HG02642 (cell line): Measurements from ENCODE around the gene DOCK4.

Source experiments
- ATAC-seq: cut with Tn5 transposase; IDR thresholded peaks from one replicate; pipeline ENCODE4 v1.9.1; 2021; ENCODE audit warnings: mild to moderate bottlenecking; ENCODE audit not compliant: unreplicated experiment, poor library complexity

DOCK4 gene

GRCh38 chr7:112088484-112089016 lies 117.6 kb downstream of the DOCK4 start:
- no peak for ATAC-seq

DNA sequence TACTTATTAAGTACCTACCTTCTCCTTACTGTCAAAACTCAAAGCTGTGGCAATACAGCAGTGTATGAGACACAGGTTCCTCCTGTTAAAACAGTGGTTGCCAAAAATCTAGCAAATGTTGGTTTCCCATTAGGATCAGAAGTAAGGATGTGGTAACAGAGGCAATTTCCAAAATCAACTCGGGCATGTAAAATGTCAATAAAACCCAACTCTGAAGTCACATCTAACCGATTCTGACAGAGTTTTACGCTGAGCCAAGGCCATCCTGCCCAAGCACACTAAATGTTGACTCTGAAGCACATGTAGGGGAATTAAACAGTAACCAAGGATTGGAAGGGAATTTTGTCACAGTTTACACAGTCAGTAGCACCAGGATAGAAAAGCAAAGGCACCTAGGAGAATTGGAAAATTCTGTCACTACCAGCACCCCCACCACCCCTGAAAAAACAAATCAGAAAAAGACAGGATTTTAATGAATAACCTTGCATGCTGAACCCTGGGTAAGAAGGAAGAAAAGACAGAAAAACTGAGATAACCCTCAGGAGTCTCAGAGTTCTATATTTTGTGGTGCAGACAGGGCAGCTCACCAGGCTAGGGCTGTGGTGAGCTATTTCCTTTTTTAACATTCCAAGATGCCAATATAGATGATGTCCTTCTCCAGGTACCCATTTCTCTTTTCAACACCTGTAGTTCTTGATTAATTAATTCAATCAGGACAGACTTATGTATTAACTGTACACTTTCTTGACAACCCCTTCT lies 119.5 kb downstream of the DOCK4 start:
- ATAC-seq = no peak

DNA sequence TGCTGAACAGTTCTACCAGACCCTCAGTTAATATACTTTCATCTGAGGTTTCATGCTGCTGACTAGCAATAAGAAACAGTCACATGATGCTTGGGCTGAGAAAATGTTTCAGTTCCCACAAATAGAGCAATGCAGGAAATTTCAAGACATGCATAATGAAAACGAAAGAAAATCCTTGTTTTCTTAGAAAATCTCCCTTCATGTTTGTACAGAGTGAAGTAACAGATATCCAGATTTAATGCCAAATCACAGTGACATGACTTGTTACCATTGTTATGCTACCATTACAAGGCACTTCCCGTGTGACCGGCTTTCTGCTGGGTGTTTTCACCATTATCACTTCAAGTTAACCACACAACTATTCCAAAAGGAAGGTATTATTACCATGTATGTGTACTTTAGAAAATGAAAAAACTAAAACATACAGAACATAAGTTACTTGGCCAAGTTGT lies 121.7 kb downstream of the DOCK4 start:
- ATAC-seq = peak; percentile 59

- no peak for ATAC-seq
These were observed 122.3 kb downstream of the DOCK4 start for GRCh38 chr7:112083776-112084355.

DNA sequence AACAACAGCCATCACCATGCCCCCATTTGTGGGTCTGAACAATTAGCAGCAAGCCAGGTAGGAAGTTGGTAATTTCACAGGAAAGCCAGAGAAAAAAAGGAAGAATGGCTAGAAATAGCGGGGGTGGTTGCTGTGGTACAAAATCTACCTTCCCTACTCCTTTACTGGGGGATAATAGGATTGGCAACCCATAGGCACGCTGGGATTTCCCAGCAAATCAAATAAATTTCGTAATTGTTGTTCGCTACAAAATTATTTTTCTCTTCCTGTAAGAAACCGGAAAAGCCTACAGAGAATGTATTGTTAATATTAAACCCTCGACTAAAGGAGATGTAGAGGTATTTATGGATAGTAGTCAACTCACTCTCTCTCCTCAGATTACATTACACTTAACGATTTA lies 123.9 kb downstream of the DOCK4 start:
- ATAC-seq = no peak

DNA sequence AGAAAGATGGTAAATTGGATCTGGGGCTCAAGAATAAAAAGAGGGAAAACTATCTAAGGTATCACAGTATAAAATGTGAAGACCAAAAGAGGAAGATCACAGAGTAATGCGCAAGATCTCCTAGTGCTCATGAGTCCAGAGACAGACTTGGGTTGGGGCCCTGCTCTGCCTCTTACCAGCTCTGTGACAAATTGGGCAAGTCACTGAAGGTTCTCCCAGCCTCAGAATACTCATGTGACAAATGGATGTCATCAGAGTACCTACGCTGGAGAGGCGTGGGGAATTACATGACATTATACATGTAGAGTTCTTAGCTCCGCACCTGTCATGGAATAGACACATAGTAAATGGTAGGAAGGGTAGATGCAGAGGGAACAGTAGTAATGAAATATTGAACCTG lies 124.4 kb downstream of the DOCK4 start:
- ATAC-seq = no peak

- ATAC-seq = peak; percentile 42
These were observed 125.2 kb downstream of the DOCK4 start for GRCh38 chr7:112080978-112081377.

GRCh38 chr7:112080441-112080840 lies 125.8 kb downstream of the DOCK4 start:
- ATAC-seq = peak; percentile 88

GRCh38 chr7:112079673-112080072 lies 126.5 kb downstream of the DOCK4 start:
- ATAC-seq = no peak

DNA sequence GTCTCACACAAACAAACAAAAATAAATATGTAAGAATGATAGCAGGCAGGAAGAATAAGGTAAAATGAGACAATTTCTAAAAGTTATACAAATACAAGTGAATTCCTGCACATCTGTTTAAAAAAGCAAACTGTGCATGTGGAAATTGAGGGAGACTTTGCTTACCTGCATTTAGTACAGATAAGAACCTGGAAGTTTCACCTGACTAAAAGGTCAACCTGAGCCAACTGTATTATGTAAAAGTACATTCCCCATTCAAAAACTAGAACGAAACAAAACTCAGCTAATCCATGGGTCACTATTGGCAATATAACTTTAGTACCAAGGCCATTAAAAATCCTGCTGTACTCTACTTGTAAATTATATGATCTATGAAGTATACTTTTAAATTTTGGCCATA lies 127.1 kb downstream of the DOCK4 start:
- ATAC-seq = no peak

DNA sequence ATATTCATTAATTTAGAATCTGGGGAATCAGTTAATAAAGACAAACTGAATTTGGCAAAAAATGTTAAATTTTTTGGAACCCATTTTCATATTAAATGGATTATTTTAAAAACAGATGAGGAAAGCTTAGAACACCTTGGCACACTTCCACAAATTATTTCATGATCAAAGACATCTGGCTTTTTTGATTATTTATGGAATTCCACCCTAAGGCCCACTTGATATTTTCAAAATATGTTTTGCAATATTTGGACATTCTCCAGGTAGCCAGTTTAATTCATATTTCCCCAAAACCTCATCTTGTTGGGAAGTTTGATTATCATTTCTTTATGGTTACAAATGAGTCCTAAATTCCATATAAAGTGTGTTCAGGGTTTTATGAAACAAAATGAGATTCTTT lies 129.9 kb downstream of the DOCK4 start:
- ATAC-seq = no peak

DNA sequence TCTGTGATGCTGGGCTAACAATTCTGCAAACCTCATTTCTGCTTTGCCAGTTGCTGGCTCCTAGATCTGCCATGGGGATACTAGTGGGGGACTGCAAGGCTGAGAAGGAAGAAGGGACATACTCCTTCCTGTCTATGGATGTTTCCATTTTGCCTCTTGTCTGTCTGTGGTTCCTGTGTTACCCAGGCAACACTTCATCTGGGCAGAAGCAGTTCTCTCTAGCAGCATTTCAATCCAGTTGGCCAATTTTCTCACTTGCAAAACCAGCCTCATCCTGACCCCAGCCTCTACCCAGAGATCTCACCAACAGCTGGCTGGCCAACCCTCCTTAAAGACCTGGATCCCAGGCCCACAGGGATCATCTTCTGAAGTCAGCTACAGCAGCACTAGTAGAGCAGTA lies 131.7 kb downstream of the DOCK4 start:
- no peak for ATAC-seq

DNA sequence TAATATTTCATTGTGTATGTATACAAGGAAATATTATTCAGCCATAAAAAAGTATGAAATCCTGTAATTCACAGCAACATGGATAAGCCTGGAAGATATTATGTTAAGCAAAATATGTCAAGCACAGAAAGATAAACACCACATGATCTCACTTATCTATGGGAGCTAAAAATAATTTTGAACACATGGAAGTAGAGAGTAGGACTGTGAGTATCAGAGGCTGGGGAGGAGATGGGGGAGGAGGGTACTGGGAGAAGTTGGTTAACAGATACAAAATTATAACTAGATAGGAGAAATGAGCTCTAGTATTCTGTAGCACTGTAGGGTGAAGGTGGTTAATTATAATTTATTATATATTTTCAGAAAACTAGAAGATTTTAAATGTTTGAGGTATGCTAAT lies 132.7 kb downstream of the DOCK4 start:
- no peak for ATAC-seq

DNA sequence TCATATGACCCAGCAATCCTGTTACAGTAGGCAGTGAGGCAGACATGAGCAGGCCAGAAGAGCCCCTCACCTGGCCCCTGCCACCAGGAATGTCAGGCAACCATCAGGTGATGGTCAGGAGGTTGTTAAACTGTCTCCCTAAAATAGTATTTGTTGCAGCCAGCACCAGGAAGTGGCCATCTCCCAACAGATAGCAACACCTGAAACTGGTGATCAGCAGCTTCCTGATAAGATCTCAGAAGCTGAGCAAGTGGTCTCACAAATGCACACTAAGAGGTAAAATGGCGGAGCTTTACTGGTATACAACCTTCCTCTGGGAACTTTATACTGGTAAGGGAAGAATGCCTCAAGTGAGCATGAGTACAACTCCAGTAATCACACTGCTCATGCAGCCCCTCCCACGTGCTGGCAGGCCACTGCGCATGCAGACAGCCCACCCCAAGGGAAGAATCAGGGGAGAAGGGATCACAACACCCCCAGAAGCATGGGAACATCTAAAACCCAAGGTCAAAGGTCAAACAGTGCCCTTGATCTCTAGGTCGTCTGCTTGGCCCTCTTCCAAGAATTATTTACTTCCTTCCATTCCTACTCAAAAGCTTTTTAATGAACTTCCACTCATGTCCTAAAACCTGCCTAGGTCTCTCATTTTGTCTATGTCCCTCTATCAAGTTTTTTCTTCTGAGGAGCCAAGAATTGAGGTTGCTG lies 133.5 kb downstream of the DOCK4 start:
- ATAC-seq = no peak

DNA sequence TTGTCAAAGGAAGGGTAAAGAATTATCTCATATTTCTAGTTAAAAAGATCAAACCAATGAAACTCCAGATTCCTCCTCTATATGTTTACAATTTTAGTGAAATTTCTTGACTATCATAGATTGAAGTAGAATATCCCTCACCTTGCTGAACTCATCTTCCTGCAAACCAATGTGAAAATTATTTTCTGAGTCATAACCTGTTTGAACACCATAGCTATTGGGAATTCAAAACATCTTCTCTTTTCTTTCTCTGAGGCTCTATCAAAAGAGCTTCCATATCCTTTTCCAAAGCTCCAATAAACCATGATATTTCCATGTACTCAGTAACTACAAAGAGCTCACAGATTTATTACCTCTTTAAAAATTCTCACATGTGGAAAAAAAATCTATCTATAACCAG lies 134.3 kb downstream of the DOCK4 start:
- ATAC-seq = no peak

GRCh38 chr7:112070674-112071256 lies 135.4 kb downstream of the DOCK4 start:
- ATAC-seq = no peak

DNA sequence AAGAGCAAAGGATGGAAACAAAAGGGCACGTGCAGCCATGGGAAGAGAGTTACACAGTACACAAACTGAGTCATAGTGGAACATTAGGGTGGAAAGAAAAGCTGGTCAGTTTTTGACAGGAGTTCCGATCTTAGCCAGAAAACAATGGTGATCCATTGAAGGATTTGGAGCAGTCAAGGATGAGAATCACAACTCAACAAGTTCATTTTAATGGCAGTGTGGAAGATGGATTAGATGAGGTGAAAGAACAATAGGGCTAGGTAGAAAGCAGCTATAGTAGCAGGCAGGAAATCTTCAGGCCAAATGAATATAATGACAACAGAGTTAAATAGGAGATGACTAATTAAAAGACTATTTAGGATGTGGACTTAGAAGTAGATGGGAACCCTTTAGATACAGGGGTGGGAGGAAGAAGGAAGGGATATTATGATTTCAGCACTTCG lies 136.3 kb downstream of the DOCK4 start:
- ATAC-seq = no peak

DNA sequence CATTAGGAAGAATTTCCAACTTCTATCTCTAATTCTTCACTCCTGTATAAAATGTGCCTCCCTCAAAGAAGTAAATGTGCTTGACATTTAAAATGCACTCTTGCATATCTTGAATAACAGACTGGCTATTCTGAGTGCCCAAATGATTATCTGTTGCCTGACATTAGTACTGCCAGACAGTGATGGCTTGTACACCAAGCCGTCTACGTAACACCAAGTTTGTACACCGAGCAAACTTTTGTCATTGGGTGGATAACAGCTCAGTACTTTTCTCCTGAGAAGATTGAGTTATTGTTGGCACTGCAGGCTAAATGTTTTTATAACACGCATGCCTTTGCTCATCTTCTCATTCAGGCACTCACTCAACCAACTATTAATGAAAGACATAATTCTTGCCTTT lies 137.2 kb downstream of the DOCK4 start:
- ATAC-seq = no peak

DNA sequence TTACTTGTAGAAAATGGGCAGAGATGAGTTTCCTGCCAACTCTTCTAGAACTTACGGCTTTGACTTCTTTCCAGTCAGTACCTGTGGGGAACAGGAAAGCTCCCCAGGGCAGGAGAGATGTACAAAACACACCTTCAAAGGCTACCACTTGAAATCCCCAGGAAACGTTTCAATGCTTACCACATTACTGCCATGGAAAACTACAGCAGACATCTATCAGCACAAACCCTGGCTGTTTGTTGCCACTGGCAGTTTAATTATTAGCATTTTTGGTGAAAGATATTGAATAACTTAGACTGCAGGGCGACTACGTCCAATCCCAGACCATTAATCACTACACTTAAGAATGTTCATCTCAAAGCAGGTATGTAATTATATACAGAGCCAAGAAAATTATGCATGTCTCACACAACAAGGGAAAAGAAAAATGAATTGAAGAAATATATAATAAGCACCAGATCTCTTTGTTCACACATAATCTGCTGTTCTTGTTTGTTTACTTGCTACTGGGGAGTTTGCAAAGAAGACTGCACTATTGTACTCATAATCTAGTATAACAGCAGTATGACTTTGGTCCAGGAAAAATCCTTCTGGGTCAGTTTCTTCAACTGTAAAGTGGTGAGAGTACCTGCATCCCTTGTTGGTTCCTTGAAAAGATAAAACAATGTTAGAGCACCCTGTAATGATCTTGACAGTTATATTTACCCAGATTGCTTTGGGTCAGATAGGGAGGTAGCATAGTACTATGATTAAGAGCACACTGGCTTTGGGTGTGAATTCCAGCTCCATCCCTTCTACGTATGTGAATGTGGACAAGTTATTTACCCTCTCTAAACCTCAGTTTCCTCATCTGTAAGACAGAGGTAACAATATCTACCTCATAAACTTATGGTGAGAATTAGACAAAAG lies 138.3 kb downstream of the DOCK4 start:
- ATAC-seq = no peak

DNA sequence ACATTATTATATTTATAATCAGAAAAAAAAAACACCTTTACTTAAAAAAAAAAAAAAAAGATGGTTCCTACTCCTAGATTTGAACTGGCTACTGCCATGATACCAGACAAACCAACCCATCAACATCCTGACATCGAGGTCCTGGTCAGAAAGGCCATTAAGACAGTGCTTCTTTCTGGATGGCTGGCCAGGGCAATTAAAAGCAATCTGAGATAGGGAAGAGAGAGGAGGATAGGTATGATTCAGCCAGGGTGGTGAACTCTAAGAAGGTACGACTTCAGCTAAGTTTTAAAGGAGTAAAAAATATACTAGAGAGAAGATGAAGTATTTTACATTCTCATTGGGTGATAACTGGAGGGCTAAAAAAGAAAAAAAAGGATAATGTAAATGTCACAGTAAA lies 139.0 kb downstream of the DOCK4 start:
- no peak for ATAC-seq
